GM21576 (cell line): ENCODE results near the gene SLAMF1.
A peak's percentile ranks its signal among the peaks of the same experiment; 100 is the strongest.
"Not testable (repeated sequence)": the region's sequence is repeated elsewhere in the genome, so short reads cannot be mapped to it uniquely, and the experiment has no call there.

Source experiments
- ATAC-seq: cut with Tn5 transposase; IDR thresholded peaks from one replicate; pipeline ENCODE4 v1.9.1; 2021; ENCODE audit warnings: mild to moderate bottlenecking, moderate library complexity; ENCODE audit not compliant: unreplicated experiment

Gene SLAMF1

GRCh38 chr1:160646711-160647328 lies at the start of gene SLAMF1:
Gene SLAMF1 (minus strand): TSS chr1:160647044. CDS start chr1:160646945, 99 bp downstream.
- peak; percentile 44 for ATAC-seq

DNA sequence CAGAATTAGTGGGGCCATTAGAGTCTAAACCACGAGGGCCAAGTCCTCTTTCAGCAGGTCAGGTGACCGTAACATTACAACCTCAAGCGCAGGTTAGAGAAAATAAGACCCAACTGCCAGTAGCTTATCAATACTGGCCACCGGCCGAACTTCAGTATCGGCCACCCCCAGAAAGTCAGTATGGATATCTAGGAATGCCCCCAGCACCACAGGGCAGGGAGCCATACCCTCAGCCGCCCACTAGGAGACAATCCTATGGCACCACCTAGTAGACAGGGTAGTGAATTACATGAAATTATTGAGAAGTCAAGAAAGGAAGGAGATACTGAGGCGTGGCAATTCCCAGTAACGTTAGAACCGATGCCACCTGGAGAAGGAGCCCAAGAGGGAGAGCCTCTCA lies 45.5 kb upstream of the SLAMF1 start:
- not testable (repeated sequence) for ATAC-seq

DNA sequence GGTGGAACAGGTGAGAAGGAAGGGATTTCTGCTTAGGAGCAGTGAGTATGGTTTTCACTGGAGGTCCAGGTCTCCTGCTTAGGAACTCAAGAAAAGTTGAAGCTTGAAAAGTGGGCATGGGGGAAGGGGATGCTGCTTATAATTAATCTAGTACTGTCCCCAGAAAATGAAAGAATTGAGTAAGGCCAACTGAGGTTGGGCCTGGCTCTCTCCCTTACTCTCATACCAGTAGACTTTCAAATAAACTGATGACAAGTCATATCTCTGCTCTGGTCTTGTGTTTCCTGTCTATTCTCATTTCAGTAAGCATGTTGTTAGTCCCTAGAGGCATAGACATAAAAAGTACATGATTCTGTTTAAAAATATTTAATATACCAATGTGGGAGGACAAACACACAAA lies 38.4 kb upstream of the SLAMF1 start:
- no peak for ATAC-seq

- no peak for ATAC-seq
Measured at GRCh38 chr1:160682983-160683865, 36.4 kb upstream of the SLAMF1 start.

- no peak for ATAC-seq
Measured at GRCh38 chr1:160681891-160682140, 35.0 kb upstream of the SLAMF1 start.

GRCh38 chr1:160681066-160681890 lies 34.4 kb upstream of the SLAMF1 start:
- peak; percentile 54 for ATAC-seq

DNA sequence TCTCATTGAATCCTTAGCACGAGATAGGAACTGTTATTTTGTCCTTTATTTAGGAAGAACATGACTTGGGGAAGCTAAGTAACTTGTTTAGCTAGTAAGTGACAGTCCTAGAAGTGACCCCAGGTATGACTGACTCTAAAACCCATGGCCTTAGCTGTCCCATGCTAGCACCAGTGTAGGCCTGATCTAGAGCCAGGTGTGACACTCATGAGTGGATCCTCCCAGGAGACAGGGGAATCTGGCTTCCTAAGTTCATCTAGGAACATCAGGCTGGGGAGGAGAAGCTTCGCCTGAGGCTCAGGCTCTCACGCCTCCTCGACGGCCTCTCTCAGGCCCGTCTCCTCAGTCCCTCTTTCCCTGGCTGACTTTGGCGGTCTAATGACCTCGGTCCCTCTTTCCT lies 33.6 kb upstream of the SLAMF1 start:
- ATAC-seq: no peak

DNA sequence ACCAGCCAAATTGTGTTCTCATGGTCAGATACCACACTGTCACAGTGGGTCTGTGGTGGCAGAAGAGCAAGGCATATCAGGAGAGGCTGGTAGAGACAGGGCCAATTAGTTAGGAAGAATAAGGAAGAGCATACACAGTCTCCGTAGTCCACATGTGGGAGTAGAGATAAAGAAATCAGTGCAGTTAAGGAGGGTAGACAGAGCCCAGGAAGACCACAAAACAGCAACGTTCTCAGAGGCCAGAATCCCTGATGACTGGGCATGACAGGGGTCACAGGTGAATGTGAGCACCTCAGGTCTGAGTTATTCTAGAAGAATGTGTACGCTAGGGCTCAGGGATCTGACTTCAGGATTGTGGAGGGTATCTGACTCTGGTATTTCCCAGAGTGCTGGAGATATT lies 33.0 kb upstream of the SLAMF1 start:
- no peak for ATAC-seq

DNA sequence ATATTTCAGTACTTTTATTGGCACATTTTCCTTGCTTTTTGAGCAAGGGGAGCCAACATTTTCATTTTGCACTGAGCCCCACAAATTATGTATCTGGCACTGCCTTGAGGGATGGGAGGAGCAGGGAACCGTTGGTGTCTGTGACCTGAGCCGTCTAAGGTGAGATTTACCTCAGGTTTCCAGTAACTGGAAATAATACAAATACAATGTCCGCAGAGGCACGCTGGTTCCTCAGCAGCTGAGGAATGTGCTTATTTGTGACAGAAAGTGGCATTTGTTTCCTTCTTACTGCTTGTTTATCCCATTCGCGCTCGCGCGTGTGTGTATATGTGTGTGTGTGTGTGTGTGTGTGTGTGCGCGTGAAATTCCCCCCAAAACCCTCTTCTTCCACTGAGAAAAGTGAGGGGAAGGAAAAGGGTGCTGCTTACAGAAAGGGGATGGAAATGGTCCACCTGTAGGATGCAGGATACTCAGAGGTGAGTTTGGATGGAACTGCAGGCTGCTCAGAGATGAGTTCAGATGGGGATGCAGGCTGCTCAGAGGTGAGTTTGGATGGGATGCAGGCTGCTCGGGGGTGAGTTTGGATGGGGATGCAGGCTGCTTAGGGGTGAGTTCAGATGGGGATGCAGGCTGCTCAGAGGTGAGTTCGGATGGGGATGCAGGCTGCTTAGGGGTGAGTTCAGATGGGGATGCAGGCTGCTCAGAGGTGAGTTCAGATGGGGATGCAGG lies 30.2 kb upstream of the SLAMF1 start:
- ATAC-seq: no peak

DNA sequence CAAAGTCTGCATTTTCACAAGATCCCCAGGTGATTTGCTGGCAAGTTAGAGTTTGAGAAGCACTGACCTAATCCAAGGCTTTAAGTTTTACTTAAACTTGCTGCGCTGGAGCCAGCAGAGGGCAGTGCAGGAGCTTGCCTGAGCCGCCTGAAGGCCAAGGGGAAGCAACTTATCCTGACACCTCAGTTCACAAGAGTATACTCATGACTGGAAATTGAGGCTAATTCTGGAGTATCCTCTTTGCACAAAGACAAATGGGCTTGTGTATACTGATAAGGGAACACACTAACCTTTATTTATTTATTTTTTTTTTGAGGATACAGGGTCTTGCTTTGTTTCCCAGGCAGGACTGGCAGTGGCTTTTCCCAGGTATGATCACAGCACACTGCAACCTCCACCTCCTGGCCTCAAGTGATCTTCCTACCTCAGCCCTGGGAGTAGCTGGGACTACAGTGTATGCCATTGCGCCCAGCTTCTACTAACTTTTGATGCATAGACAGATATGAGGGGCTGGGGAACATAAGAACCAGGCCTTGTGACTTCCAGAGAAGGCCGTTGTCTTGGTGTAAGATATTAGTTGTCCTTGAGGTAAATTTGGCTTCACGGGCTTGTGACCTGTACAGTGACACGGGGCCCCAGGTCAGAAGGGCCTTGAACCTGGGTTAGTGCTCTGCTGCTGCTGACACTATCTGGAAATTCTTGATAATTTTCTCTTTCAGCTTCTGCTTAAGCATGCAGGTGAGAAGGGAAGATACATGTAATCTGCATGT lies 29.0 kb upstream of the SLAMF1 start:
- peak; percentile 55 for ATAC-seq

DNA sequence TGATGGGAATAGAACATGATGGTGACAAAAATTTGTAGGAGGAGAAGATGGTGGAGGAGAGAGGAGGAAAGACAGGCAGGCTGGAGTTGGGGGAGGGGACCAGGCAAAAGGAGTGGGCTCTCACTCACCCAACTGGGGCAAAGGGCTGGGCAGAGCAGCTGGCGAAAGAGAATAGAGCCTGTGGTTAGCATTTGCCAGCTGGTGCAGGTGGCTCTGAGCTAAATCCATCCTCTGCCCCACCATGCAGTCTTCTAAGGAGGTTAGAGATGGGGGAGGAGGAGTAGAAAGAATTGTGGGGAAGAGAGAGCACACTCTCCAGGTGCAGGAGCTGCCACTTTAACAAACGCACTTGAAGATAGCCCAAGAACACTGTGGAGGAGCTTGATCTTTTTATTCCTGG lies 27.6 kb upstream of the SLAMF1 start:
- ATAC-seq: no peak

- ATAC-seq: no peak
Measured at GRCh38 chr1:160672789-160673695, 26.2 kb upstream of the SLAMF1 start.

GRCh38 chr1:160671603-160672517 lies 25.0 kb upstream of the SLAMF1 start:
- ATAC-seq: no peak

DNA sequence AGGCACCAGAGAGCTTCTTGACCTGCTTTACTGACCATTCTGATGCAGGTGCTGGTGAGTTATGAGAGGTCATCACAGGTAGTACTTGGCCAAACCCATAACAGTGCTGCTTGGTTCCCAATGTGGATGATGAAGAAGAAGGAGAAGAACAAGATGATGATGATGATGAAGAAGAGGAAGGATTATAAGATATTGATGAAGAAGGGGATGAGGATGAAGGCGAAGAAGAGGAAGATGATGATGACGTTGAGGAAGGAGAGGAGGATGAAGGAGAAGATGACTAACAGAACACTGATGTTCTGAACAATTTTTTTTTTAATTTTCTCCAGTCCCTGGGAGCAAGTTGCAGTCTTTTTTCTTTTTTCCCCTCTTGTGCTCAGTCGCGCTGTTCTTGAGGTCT lies 23.9 kb upstream of the SLAMF1 start:
- ATAC-seq: no peak

GRCh38 chr1:160669802-160670201 lies 23.0 kb upstream of the SLAMF1 start:
- ATAC-seq: no peak

GRCh38 chr1:160669276-160669675 lies 22.4 kb upstream of the SLAMF1 start:
- ATAC-seq: no peak

GRCh38 chr1:160667896-160668295 lies 21.1 kb upstream of the SLAMF1 start:
- ATAC-seq: no peak

DNA sequence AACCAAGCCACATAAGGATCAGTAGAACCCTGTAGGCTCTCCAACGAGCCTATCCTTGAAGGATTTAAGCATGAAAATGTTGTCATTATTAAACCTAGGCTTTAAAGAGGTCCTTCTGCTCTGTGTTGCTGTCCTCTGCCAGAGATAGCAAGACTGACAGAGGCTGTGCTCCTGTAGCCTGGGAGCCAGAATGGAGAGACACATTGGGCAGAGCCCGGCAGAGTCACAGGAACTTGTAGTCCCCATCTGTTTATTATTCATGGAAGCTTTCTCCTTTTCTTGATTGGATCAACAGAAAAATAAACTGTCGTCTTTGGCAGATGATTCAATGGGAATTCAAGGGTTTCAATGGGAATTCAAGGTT lies 19.2 kb upstream of the SLAMF1 start:
- no peak for ATAC-seq
